Thymus (tissue), 11 donors: ENCODE data around the gene WARS2. TPM values are rescaled to one million over a fixed set of nuclear protein-coding genes. Genes with fewer than 3 reads are reported as not detected.

ENCODE experiments used
- DNase-seq, 9 donors: peaks; one replicate each; pipeline ENCODE4 v3.0.0-alpha.2; 2013; ENCODE audit warnings: low spot score in 9 of 9, low read depth in 6 of 9, missing footprints in 1 of 9
- H3K27ac ChIP-seq, 2 donors: one replicate each; pipeline ENCODE4 v1.5.1; 2013; ENCODE audit warnings: control low read depth in 1 of 2, low read depth in 1 of 2, low read length in 1 of 2, mild to moderate bottlenecking in 1 of 2, moderate library complexity in 1 of 2
- H3K27me3 ChIP-seq, 2 donors: one replicate each; pipeline ENCODE4 v1.5.1; 2013; ENCODE audit warnings: low read length in 1 of 2; ENCODE audit not compliant: control insufficient read depth in 2 of 2, insufficient read depth in 1 of 2
- H3K36me3 ChIP-seq, 2 donors: one replicate each; pipeline ENCODE4 v1.5.1; 2013; ENCODE audit warnings: low read length in 1 of 2, mild to moderate bottlenecking in 1 of 2, moderate library complexity in 1 of 2; ENCODE audit not compliant: control insufficient read depth in 2 of 2, insufficient read depth in 2 of 2
- H3K4me1 ChIP-seq, 2 donors: one replicate each; pipeline ENCODE4 v1.5.1; 2013; ENCODE audit warnings: low read length in 2 of 2; ENCODE audit not compliant: control insufficient read depth in 2 of 2, insufficient read depth in 2 of 2
- H3K4me3 ChIP-seq, 2 donors: one replicate each; pipeline ENCODE4 v1.5.1; 2013; ENCODE audit warnings: low read length in 2 of 2, control low read depth in 1 of 2, mild to moderate bottlenecking in 1 of 2
- H3K9me3 ChIP-seq, 2 donors: one replicate each; pipeline ENCODE4 v1.5.1; 2013; ENCODE audit warnings: low read length in 1 of 2, mild to moderate bottlenecking in 1 of 2; ENCODE audit not compliant: control insufficient read depth in 2 of 2, insufficient read depth in 1 of 2
- WGBS: extraction: QIAGEN DNeasy Blood & Tissue Kit; methylation state at CpG from one replicate; pipeline ENCODE4 v1.1.7; 2013; 5-methylcytosine and 5-hydroxymethylcytosine counted together
- polyA plus RNA-seq: library from polyadenylated mRNA; stranded (reverse); fragments of 200-250 nt; gene quantifications from one replicate; pipeline ENCODE4 v1.2.3, GENCODE V29; 2013
- total RNA-seq: library from RNA; stranded (reverse); fragments of 120-200 nt; gene quantifications from one replicate; pipeline ENCODE4 v1.2.4, GENCODE V29; 2013
- donor health status: healthy.

WARS2 gene
- total and polyA plus RNA-seq, 2 donors: 7.7 to 8.6 TPM

DNA sequence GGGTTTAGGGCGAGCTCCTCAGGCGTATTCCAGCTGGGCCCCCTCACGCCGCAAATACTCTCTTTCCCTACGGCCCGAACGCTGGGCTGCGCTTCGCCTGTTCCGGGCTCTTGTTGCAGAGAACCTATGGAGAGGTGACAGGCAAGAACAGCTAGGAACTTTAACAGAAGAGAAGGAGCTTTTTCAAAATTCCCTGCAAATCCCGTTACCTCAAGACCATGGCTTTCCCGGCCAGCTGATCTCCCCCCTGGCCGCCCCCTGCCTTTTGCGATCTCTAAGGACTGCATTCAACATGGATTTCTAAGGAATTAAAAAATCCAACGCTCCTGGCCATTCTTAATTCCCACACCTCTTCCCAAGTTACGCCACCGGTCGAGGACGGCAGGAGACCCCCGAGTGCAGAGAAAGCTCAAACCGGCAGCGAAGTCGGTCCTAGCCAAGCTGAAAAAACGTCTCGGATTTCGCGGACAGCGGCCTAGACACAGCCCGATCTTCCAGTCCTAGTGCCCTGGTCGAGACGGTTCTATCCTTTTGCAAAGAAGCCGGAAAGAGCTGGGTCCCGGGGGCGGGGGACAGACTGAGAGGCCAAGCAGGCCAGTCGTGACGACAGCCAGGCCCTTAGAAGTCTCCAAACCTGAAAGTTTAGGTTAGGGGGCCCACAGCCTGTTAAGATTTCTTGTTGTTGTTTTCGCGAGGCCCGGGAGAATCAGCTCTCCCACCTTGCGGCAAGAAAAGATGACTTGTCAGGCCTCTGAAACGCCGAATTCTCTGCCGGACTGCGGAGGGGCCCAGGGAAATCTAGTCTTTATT, 151.2 kb downstream of the WARS2 start:
- 11% methylated on average over 44 of the region's 44 CpGs for WGBS
- Histone ChIP-seq H3K36me3 (no peaks in the 10 kb centered on the region), H3K27me3 (peaks cover 94 to 100% of the 10 kb centered on the region in 2 donors), H3K9me3 (peaks cover 0 to 8% of the 10 kb centered on the region in 2 donors), H3K27ac (no peak overlapping the region), H3K4me3 (no peak overlapping the region), H3K4me1 (no peaks in the 10 kb centered on the region)
- DNase-seq: no peak

DNA sequence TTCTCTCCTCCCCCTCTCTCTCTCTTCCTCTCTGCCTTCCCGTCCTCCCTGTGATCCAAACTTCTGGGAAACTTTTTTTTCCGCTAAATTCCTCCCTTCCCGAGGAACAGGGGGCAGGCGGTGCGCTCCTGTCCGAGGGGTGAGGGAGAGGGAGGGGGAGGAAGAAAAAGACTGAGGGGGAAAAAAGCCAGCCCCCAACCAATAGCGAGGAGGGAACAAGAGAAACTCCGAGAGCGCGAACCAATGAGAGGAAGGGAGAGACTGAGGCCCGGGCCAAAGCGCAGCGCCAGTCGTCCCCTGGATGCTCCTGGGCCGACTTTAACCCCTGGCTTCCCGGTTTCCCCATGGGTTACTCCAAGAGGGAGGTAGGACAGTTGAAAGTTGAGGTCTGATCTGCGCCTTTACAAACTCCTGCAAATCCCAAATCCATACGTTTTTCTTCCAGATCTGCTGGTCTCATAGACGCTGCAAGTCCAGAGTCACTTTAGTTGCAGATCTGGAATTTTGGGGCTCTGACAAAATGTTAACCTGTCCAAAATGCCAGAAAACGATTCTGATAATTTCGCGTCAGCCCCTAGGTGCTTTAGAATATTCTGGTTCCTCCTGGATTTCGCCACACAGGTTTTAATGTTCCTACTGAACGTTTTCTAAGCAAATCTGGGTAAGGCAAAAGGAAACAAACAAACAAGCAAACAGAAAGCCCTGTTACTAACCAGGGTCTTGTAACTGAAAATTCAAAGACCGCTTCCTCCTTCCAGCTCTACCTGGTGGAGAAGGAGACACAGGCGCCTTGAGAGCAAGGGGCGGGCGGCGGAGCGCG, 152.1 kb downstream of the WARS2 start, which contains the start of gene TBX15:
TSS of gene TBX15 (minus strand) at position 158 of the 820 bp plus-strand sequence. CDS start 548 bp downstream, outside the sequence.
- 14% methylated on average over 31 of the region's 31 CpGs for WGBS
- Histone ChIP-seq H3K4me1 (no peaks in the 10 kb centered on the region), H3K9me3 (peaks cover 3 to 8% of the 10 kb centered on the region in 2 donors), H3K4me3 (no peak within 1 kb of the TSS), H3K36me3 (no peaks in the 10 kb centered on the region), H3K27me3 (peaks cover 94 to 100% of the 10 kb centered on the region in 2 donors), H3K27ac (no peak within 1 kb of the TSS)
- no peak for DNase-seq

DNA sequence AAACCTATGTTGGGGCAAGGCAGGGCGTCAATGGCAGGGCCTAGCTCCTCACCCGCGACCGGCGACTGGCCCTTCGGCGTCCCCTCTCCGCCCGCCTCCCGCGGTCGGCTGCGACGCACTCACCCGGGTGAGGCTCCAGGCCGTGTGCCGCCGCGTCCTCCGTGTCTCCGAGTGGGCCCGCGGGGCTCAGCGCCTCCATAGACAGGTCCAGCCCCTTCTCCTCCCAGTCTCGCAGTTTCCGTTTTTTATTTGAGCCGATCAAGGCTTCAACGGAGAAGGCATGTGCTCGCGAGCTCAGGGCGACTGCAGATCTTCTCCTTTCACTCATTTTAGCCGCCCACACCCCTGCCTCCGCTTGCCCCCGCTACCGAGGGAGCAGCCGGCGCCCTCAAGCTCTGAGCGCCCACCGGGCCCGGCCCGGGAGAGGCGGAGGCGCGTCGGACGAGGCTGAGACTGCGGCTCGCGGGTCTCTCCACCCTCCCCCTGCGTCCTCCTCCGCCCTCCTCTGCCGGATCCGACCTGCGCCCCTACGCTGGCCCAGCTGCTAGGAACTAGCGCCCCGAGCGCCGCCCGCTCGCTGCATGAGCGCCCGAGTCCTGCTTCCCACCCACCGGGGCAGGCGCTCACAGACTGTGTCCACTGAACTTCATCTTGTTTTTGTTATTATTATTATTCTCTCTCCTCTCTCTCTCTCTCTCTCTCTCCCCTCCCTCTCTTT, 152.8 kb downstream of the WARS2 start:
- H3K4me1 ChIP-seq: no peaks in the 10 kb centered on the region

DNA sequence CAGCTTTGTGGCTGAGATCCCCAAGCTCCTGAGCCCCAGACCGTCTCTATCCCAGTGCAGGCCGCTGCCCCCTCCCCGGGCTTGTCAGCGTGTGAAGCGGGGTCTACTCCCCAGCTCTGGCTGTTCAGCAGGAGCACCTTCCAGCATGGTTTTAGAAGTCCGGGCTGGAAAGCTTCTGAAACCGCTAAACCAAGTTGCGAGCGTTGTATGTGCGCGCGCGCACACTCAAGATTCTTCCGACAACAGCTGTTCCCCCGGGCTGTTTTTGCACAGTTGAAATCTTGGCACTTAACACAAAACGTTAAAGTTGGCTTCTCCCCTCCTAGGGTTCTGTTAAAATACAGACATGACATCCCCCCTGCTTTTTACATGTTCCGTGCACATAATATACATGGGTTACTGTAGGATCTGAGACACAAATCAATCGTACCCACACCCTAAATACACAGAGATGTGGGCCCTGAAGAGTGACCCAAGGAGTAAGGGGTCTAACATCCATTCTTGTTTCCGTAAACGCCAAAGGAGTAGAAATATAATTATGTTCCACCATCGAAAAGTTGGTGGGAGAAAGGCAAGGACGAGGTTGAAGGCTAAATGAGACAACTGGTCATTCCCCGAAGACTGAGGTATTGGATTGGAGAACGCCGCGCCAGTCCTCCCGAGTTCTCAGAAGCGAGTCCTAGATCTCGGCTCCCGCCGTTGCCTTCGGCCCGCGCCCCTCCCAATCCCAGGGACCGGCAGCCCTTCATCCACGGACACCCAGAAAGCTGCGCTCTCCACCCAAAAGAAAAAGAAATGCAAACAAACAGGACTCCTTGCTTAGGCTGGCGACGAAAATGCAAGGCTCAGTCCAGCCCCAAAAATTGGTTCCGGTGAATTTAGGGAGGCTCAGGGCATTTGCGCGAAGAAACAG, 153.6 kb downstream of the WARS2 start:
- no peak overlapping the region for H3K4me3 ChIP-seq
- 9% methylated on average over 42 of the region's 42 CpGs for WGBS
- no peaks in the 10 kb centered on the region for H3K4me1 ChIP-seq
- no peaks in the 10 kb centered on the region for H3K36me3 ChIP-seq
- peaks cover 3 to 9% of the 10 kb centered on the region in 2 donors for H3K9me3 ChIP-seq
- DNase-seq: no peak
- H3K27ac ChIP-seq: no peak overlapping the region
- peaks cover 91 to 99% of the 10 kb centered on the region in 2 donors for H3K27me3 ChIP-seq

More for the DNA sequence above, 152.8 kb downstream of the WARS2 start:
- WGBS: 2% methylated on average over 65 of the region's 65 CpGs
- no peak overlapping the region for H3K4me3 ChIP-seq
- H3K27ac ChIP-seq: no peak overlapping the region
- H3K9me3 ChIP-seq: peaks cover 3 to 9% of the 10 kb centered on the region in 2 donors
- no peak for DNase-seq
- no peaks in the 10 kb centered on the region for H3K36me3 ChIP-seq
- H3K27me3 ChIP-seq: peaks cover 92 to 100% of the 10 kb centered on the region in 2 donors

DNA sequence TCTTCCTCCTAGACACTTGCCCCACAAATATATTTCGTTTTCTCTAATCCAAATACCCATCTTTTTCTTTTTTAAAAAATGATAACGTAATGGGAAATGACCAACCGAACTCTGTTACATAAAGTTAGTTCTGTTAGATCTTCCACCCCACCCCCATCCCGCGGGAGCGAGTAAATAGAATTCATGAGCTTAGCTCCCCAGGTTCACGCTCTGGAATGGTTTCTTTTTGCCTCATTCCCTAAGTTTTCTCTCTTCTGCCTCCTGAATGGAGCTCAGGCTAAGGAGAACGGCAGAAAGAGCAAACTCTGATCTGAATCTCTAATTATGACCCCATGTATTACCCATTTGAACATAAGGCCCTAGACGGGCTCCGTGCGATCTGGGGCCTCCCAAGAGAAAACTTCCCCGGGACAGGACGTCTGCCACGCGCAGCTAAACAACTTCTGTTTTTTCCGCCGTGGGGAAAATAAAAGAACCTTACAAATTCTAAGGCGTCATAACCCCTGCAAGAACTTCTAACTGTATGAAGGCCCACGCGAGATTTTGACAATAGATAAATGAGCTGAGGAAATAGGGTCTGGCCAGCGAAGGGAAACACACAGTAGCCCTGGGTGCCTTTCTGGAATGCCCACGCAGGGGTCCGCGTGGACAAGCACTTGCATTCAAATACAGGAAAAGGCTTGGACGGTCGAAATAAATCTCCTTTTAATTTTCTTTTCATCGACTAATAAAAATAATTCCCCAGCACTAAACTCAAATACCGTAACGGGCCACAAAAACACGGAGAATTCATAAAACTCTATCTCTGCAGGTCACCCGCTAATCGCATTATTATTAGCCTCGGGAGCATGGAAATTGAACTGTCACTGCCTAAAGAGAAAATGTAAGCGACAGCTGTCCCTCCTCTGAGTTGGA, 154.6 kb downstream of the WARS2 start:
- Histone ChIP-seq H3K27me3 (peaks cover 90 to 99% of the 10 kb centered on the region in 2 donors), H3K36me3 (no peaks in the 10 kb centered on the region), H3K4me3 (no peak overlapping the region), H3K4me1 (no peaks in the 10 kb centered on the region), H3K9me3 (peaks cover 3 to 9% of the 10 kb centered on the region in 2 donors), H3K27ac (no peak overlapping the region)
- DNase-seq: no peak
- 9% methylated on average over 34 of the region's 34 CpGs for WGBS

DNA sequence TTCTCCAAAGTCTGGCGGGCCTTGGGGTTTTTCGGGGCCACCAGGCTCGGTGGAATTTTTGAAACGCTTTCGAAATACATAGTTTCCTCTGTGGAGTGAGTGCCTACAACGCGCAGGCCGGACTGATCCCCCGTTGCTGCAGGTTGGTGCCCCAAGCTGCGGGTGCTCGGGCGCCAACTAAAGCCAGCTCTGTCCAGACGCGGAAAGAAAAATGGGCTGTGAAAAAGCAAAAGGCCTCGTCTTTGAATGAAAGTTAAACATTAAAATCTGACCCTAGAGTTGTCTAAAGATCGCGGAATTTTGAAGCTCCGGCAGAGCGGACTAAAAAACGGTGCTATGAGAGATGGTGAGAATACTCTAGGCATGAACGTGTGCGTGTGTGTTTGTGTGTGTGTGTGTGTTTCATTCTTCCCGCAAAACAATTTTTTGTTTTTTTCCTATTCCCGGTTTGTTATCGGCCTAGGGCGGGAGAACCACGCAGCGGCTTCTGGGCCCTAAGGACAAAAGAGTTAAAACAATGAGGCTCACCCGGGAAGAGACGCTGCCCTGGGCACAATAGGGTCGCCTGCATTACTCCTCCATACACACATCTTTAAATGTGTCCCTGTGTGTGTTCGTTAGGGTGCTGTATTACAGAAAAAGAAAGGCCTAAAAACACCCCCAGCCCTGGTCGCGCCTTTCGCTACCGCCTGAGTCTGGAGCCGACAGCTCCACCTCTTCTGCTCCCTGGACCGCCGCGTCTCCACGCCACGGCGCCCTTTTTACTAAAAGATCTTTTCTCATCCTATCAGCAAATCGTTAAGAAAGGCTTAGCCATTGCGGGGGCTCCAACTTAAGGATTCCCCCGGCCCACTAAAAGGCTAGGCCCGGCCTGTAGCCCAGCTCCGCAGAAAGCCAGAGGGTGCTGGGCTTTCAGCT, 155.5 kb downstream of the WARS2 start:
- H3K4me1 ChIP-seq: no peaks in the 10 kb centered on the region
- H3K4me3 ChIP-seq: no peak overlapping the region
- no peak overlapping the region for H3K27ac ChIP-seq
- peaks cover 88 to 99% of the 10 kb centered on the region in 2 donors for H3K27me3 ChIP-seq
- H3K36me3 ChIP-seq: no peaks in the 10 kb centered on the region
- peaks cover 3 to 9% of the 10 kb centered on the region in 2 donors for H3K9me3 ChIP-seq
- DNase-seq: no peak
- 6% methylated on average over 48 of the region's 48 CpGs for WGBS

DNA sequence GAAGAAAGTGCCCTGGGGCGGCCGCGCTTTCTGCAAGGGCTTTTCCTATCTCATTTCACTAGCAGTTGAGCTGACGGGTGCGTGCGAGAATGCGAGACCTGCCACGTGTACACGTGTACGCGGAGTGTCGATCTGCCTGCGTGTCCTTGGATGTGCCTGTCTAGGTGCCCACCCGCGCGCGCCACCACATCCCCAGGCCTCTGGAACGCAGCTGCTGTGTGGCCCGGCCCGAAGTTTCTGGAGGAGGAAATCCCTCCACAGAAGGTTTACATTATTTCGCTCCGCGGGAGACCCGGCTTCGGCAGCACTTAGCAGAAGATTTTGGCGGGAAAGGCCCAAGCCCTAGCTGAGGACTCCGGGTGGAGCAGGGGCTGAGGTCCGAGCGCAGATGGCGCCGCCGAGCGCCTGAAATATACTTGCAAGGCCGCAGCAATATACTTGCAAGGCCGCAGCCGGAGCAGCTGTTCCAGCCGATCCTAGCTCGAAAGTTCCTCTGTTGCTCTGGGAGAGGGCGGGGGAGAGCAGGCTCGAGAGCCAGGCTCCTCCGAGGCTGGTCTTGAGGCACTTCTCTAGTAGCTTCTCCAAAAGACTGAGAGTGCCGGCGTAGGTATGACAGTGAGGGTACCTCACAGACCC, 156.2 kb downstream of the WARS2 start:
- H3K36me3 ChIP-seq: no peaks in the 10 kb centered on the region
- H3K9me3 ChIP-seq: peaks cover 3 to 9% of the 10 kb centered on the region in 2 donors
- H3K4me1 ChIP-seq: no peaks in the 10 kb centered on the region
- H3K4me3 ChIP-seq: no peak overlapping the region
- no peak for DNase-seq
- WGBS: 8% methylated on average over 43 of the region's 43 CpGs
- H3K27ac ChIP-seq: no peak overlapping the region
- peaks cover 88 to 99% of the 10 kb centered on the region in 2 donors for H3K27me3 ChIP-seq
